HCT116 (cell line): ENCODE results near the gene CFAP107. TPM values are rescaled to one million over a fixed set of nuclear protein-coding genes. Genes with fewer than 3 reads are reported as not detected.

Source experiments
- ATAC-seq: fragments of 200-7000 bp; cut with Tn5 transposase; 2 replicates; pipeline ENCODE4 v1.9.1; 2020; ENCODE audit warnings: mild to moderate bottlenecking, moderate library complexity
- BruUV-seq: library from RNA; stranded (reverse); fragments of 400-500 nt; replicated peaks from 2 replicates; lab custom pipeline; 2021; lab: Mats Ljungman, UMichigan
- CTCF ChIA-PET: fragments of 300-600 bp; sonication (Branson Sonifier 250); formaldehyde crosslinking; loops from one replicate; lab custom pipeline; 2021; ENCODE audit warnings: antibody characterized with exemption; lab: Charles Lee
- POLR2A ChIA-PET: fragments of 300-600, 350-600 bp; sonication (Branson Sonifier 250); formaldehyde crosslinking; loops from one replicate; lab custom pipeline; 2021; ENCODE audit warnings: antibody characterized with exemption; lab: Charles Lee
- RAD21 ChIA-PET, 2 experiments: fragments of 300-600 bp; sonication (Branson Sonifier 250); formaldehyde crosslinking; loops; one replicate each; lab custom pipeline; 2023; ENCODE audit warnings: low total read pairs in 2 of 2; ENCODE audit not compliant: uncharacterized antibody in 2 of 2, unreplicated experiment in 2 of 2, low non-redundant PET in 1 of 2; lab: Charles Lee
- DNase-seq: peaks from one replicate; pipeline ENCODE4 v3.0.0-alpha.2; 2010; ENCODE audit warnings: low read depth, low spot score
- H2AFZ ChIP-seq: fragments of 200-600 bp; shearing (Covaris generic), sonication (generic); 2 replicates; pipeline ENCODE4 v1.6.1; 2017; ENCODE audit warnings: low read depth, mixed run types, mixed read lengths, antibody characterized with exemption, low read length; ENCODE audit not compliant: poor library complexity, severe bottlenecking
- H3K27ac ChIP-seq: 2 replicates; pipeline ENCODE4 v1.5.1; 2012; ENCODE audit warnings: low read depth, low read length
- H3K27me3 ChIP-seq: fragments of 200-600 bp; sonication (generic); 2 replicates; pipeline ENCODE4 v1.6.1; 2016; ENCODE audit warnings: mixed run types, low read length, mixed read lengths; ENCODE audit not compliant: insufficient read depth
- H3K36me3 ChIP-seq, 2 experiments: fragments of 200-500 bp in 1 of 2; fragments of 200-600 bp in 1 of 2; sonication (Bioruptor generic) in 1 of 2; sonication (generic) in 1 of 2; 2 replicates each; pipeline versions ENCODE4 v1.5.1 to v1.6.1; 2014 to 2016; ENCODE audit warnings: low read length in 2 of 2, inconsistent platforms in 1 of 2, mixed read lengths in 1 of 2, mixed run types in 1 of 2; ENCODE audit not compliant: insufficient read depth in 2 of 2, control insufficient read depth in 1 of 2
- H3K4me1 ChIP-seq, 2 experiments: fragments of 200-600 bp in 1 of 2; sonication (generic) in 1 of 2; 2 replicates each; pipeline versions ENCODE4 v1.5.1 to v1.6.1; 2012 to 2017; ENCODE audit warnings: low read length in 2 of 2, inconsistent platforms in 1 of 2, mild to moderate bottlenecking in 1 of 2, mixed read lengths in 1 of 2, mixed run types in 1 of 2, moderate library complexity in 1 of 2; ENCODE audit not compliant: insufficient read depth in 2 of 2, control insufficient read depth in 1 of 2
- H3K4me2 ChIP-seq: fragments of 200-600 bp; sonication (generic); 2 replicates; pipeline ENCODE4 v1.6.1; 2017; ENCODE audit warnings: mixed run types, low read length, mixed read lengths
- H3K4me3 ChIP-seq, 2 experiments: fragments of 200-600 bp in 1 of 2; sonication (generic) in 1 of 2; replicated peaks in 1 of 2; 2 replicates each; pipeline ENCODE4 v1.5.1; 2011 to 2016; ENCODE audit warnings: low read length in 2 of 2, control low read depth in 1 of 2, low read depth in 1 of 2, mild to moderate bottlenecking in 1 of 2, mixed read lengths in 1 of 2, mixed run types in 1 of 2
- H3K79me2 ChIP-seq: fragments of 200-600 bp; sonication (generic); 2 replicates; pipeline ENCODE4 v1.6.1; 2017; ENCODE audit warnings: mild to moderate bottlenecking, mixed run types, low read length, moderate library complexity, mixed read lengths; ENCODE audit not compliant: insufficient read depth
- H3K9ac ChIP-seq: fragments of 200-600 bp; sonication (generic); 2 replicates; pipeline ENCODE4 v1.6.1; 2016; ENCODE audit warnings: low read length, mixed read lengths
- H3K9me2 ChIP-seq: fragments of 200-600 bp; sonication (generic), shearing (Covaris generic); 2 replicates; pipeline ENCODE4 v1.6.1; 2017; ENCODE audit warnings: mixed run types, mild to moderate bottlenecking, moderate library complexity; ENCODE audit not compliant: insufficient read depth
- H3K9me3 ChIP-seq, 2 experiments: fragments of 200-500 bp in 1 of 2; fragments of 200-600 bp in 1 of 2; sonication (Bioruptor generic) in 1 of 2; sonication (generic) in 1 of 2; 2 replicates each; pipeline ENCODE4 v1.6.1; 2014 to 2017; ENCODE audit warnings: low read length in 2 of 2, mixed read lengths in 2 of 2, inconsistent platforms in 1 of 2, low read depth in 1 of 2, mild to moderate bottlenecking in 1 of 2, mixed run types in 1 of 2, moderate library complexity in 1 of 2; ENCODE audit not compliant: control insufficient read depth in 1 of 2, insufficient read depth in 1 of 2
- H4K20me1 ChIP-seq: fragments of 200-600 bp; sonication (generic), shearing (Covaris generic); 2 replicates; pipeline ENCODE4 v1.6.1; 2017; ENCODE audit warnings: mixed run types, mild to moderate bottlenecking, moderate library complexity; ENCODE audit not compliant: insufficient read depth
- CBX3 ChIP-seq: IDR thresholded peaks from 2 replicates; pipeline ENCODE4 v1.6.1; 2012; ENCODE audit warnings: low read depth
- EGR1 ChIP-seq: IDR thresholded peaks from 2 replicates; pipeline ENCODE4 v1.6.1; 2012; ENCODE audit warnings: low read depth
- ELF1 ChIP-seq: IDR thresholded peaks from 2 replicates; pipeline ENCODE4 v1.6.1; 2012; ENCODE audit warnings: low read depth, borderline replicate concordance
- EZH2 ChIP-seq: fragments of 200-600 bp; sonication (generic); IDR thresholded peaks from 2 replicates; pipeline ENCODE4 v1.6.1; 2017; ENCODE audit warnings: antibody characterized with exemption, mixed run types
- EZH2phosphoT487 ChIP-seq: fragments of 200-600 bp; IDR thresholded peaks from 2 replicates; pipeline ENCODE4 v1.6.1; 2018; ENCODE audit warnings: antibody characterized with exemption, borderline replicate concordance
- FOSL1 ChIP-seq: IDR thresholded peaks from 2 replicates; pipeline ENCODE4 v1.6.1; 2012; ENCODE audit warnings: low read depth
- JUND ChIP-seq: IDR thresholded peaks from 2 replicates; pipeline ENCODE4 v1.6.1; 2012
- POLR2A ChIP-seq: IDR thresholded peaks from 2 replicates; pipeline ENCODE4 v1.7.0; 2011; ENCODE audit warnings: borderline replicate concordance; ENCODE audit not compliant: insufficient read depth, insufficient read length; ENCODE audit errors: extremely low read depth
- POLR2AphosphoS5 ChIP-seq: IDR thresholded peaks from 2 replicates; pipeline ENCODE4 v1.6.1; 2011; ENCODE audit warnings: mild to moderate bottlenecking, low read depth, low read length, moderate library complexity
- RAD21 ChIP-seq: IDR thresholded peaks from 2 replicates; pipeline ENCODE4 v1.6.1; 2012; ENCODE audit warnings: low read depth, mild to moderate bottlenecking
- SP1 ChIP-seq: IDR thresholded peaks from 2 replicates; pipeline ENCODE4 v1.6.1; 2012; ENCODE audit warnings: low read depth
- SRF ChIP-seq: IDR thresholded peaks from 2 replicates; pipeline ENCODE4 v1.6.1; 2012; ENCODE audit warnings: low read depth
- TCF7L2 ChIP-seq: IDR thresholded peaks from 2 replicates; pipeline ENCODE4 v1.7.0; 2011; ENCODE audit warnings: borderline replicate concordance, inconsistent platforms; ENCODE audit not compliant: insufficient read depth, insufficient read length; ENCODE audit errors: extremely low read depth
- YY1 ChIP-seq: IDR thresholded peaks from 2 replicates; pipeline ENCODE4 v1.6.1; 2011; ENCODE audit warnings: low read length, low read depth, moderate library complexity, mild to moderate bottlenecking; ENCODE audit not compliant: insufficient replicate concordance; ENCODE audit errors: extremely low read depth
- ZFX ChIP-seq: fragments of 450-650 bp; IDR thresholded peaks from 2 replicates; pipeline ENCODE4 v1.6.1; 2017
- intact Hi-C: fragments of 100-400 bp; cut with micrococcal nuclease; formaldehyde crosslinking; loops from 2 replicates; pipeline ENCODE4 v1.10.0; 2022
- total RNA-seq: library from RNA; stranded (reverse); gene quantifications from one replicate; pipeline ENCODE4 v1.2.1, GENCODE V29; 2021; ENCODE audit not compliant: unreplicated experiment
- TF ChIP-seq, protein P1 (sequence below): IDR thresholded peaks from 2 replicates; pipeline ENCODE4 v1.6.1; 2011; ENCODE audit warnings: mild to moderate bottlenecking, low read length, moderate library complexity; ENCODE audit not compliant: insufficient replicate concordance; ENCODE audit errors: extremely low read depth
- TF ChIP-seq, protein P2 (sequence below): IDR thresholded peaks from 2 replicates; pipeline ENCODE4 v1.6.1; 2012
- TF ChIP-seq, protein P3 (sequence below), 3 experiments: fragments of 200-600 bp in 1 of 3; sonication (generic) in 1 of 3; IDR thresholded peaks in 2 of 3; conservative IDR thresholded peaks in 1 of 3; 2 replicates each; pipeline ENCODE4 v1.5.1; 2012 to 2017; ENCODE audit warnings: low read depth in 2 of 3, low read length in 2 of 3, antibody characterized with exemption in 1 of 3, borderline replicate concordance in 1 of 3, control low read depth in 1 of 3, mild to moderate bottlenecking in 1 of 3, mixed read lengths in 1 of 3, mixed run types in 1 of 3, moderate library complexity in 1 of 3; ENCODE audit not compliant: insufficient read depth in 1 of 3

The CFAP107 gene
- total RNA-seq, 1 experiment from 2014 or later: not detected

DNA sequence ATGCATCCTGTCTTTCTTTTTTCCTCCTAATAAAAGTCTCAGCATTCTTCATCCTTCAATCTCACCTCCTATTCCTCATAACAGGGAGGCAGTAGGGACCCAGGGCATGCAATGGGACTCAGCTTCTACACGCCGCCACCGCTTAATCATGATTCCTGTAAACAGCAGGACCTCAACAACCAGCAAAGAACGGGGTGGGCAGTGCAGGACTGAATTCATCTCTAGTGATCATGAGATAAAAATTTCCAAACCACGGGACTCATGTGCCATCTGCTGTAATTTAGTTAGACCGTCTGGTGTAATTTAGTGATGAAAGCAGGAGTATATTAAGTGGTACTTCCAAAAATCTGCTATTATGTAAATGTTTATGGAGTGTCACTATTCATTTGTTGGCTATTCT is 32.9 kb downstream of the CFAP107 start:
- RAD21 ChIA-PET: no interaction called here
- no TSS peak for BruUV-seq
- Histone ChIP-seq H3K79me2 (no peaks in the 10 kb centered on the region), H3K9me3 (no peaks in the 10 kb centered on the region), H3K4me2 (no peak overlapping the region), H3K36me3 (no peaks in the 10 kb centered on the region), H3K4me3 (no peak overlapping the region)
- CTCF ChIA-PET: no interaction called here
- POLR2A ChIA-PET: no interaction called here
- no peak for ATAC-seq
- intact Hi-C loops: loop anchor here (5.0 to 10.0 kb wide), 2 partner anchors 467 to 504 kb away; no protein-coding TSS in a partner anchor
- no peak for TF ChIP-seq FOSL1
- no peak for TF ChIP-seq POLR2A
- TF ChIP-seq TCF7L2: no peak
- no peak for TF ChIP-seq RAD21
- no peak for TF ChIP-seq EZH2phosphoT487
- TF ChIP-seq SRF: no peak
- TF ChIP-seq EZH2: no peak
- TF ChIP-seq, protein P1, sequence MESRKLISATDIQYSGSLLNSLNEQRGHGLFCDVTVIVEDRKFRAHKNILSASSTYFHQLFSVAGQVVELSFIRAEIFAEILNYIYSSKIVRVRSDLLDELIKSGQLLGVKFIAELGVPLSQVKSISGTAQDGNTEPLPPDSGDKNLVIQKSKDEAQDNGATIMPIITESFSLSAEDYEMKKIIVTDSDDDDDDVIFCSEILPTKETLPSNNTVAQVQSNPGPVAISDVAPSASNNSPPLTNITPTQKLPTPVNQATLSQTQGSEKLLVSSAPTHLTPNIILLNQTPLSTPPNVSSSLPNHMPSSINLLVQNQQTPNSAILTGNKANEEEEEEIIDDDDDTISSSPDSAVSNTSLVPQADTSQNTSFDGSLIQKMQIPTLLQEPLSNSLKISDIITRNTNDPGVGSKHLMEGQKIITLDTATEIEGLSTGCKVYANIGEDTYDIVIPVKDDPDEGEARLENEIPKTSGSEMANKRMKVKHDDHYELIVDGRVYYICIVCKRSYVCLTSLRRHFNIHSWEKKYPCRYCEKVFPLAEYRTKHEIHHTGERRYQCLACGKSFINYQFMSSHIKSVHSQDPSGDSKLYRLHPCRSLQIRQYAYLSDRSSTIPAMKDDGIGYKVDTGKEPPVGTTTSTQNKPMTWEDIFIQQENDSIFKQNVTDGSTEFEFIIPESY: no peak
- TF ChIP-seq JUND: no peak
- TF ChIP-seq YY1: no peak
- TF ChIP-seq, protein P2, sequence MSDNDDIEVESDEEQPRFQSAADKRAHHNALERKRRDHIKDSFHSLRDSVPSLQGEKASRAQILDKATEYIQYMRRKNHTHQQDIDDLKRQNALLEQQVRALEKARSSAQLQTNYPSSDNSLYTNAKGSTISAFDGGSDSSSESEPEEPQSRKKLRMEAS: no peak
- TF ChIP-seq ZFX: no peak
- no peak for TF ChIP-seq CBX3
- no peak for TF ChIP-seq SP1
- TF ChIP-seq ELF1: no peak
- TF ChIP-seq POLR2AphosphoS5: no peak
- no peak for TF ChIP-seq EGR1
- TF ChIP-seq, protein P3, sequence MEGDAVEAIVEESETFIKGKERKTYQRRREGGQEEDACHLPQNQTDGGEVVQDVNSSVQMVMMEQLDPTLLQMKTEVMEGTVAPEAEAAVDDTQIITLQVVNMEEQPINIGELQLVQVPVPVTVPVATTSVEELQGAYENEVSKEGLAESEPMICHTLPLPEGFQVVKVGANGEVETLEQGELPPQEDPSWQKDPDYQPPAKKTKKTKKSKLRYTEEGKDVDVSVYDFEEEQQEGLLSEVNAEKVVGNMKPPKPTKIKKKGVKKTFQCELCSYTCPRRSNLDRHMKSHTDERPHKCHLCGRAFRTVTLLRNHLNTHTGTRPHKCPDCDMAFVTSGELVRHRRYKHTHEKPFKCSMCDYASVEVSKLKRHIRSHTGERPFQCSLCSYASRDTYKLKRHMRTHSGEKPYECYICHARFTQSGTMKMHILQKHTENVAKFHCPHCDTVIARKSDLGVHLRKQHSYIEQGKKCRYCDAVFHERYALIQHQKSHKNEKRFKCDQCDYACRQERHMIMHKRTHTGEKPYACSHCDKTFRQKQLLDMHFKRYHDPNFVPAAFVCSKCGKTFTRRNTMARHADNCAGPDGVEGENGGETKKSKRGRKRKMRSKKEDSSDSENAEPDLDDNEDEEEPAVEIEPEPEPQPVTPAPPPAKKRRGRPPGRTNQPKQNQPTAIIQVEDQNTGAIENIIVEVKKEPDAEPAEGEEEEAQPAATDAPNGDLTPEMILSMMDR (IDR thresholded peaks at IDR 0.05 in 2 of 3, conservative IDR thresholded peaks at IDR 0.05 in 1 of 3; ENCODE audit: borderline replicate concordance in 1 of 3, insufficient read depth in 1 of 3, low read depth in 2 of 3, low read length in 2 of 3): no peak
- TF ChIP-seq, all 23 proteins: peak for 0
- Histone ChIP-seq H3K9me2 (no peaks in the 10 kb centered on the region), H3K27me3 (no peaks in the 10 kb centered on the region), H3K9ac (no peak overlapping the region), H3K4me1 (no peaks in the 10 kb centered on the region), H3K27ac (no peak overlapping the region), H2AFZ (no peak overlapping the region), H4K20me1 (no peaks in the 10 kb centered on the region)
- no peak for DNase-seq
